ENCODE data around the gene PEMT. TPM values are rescaled to one million over a fixed set of nuclear protein-coding genes. Genes with fewer than 3 reads are reported as not detected.

PEMT gene
- total and polyA plus RNA-seq, 2 experiments from 2014 or later: 54.8 to 55.2 TPM

DNA sequence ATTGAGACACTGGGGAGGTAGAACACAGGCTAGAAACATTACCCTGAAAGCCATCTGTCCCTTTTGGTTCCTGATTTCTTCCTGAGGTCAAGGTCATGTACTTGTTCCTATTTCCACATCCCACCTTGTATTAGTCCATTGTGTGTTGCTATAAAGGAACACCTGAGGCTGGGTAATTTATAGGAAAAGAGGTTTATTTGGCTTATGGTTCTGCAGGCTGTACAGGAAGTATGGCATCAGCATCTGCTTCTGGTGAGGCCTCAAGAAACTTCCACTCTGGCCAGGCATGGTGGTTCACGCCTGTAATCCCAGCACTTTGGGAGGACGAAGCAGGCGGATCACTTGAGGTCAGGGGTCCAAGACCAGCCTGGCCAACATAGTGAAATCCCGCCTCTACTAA is 122.2 kb downstream of the PEMT start (continued):
- TF ChIP-seq, protein P1, sequence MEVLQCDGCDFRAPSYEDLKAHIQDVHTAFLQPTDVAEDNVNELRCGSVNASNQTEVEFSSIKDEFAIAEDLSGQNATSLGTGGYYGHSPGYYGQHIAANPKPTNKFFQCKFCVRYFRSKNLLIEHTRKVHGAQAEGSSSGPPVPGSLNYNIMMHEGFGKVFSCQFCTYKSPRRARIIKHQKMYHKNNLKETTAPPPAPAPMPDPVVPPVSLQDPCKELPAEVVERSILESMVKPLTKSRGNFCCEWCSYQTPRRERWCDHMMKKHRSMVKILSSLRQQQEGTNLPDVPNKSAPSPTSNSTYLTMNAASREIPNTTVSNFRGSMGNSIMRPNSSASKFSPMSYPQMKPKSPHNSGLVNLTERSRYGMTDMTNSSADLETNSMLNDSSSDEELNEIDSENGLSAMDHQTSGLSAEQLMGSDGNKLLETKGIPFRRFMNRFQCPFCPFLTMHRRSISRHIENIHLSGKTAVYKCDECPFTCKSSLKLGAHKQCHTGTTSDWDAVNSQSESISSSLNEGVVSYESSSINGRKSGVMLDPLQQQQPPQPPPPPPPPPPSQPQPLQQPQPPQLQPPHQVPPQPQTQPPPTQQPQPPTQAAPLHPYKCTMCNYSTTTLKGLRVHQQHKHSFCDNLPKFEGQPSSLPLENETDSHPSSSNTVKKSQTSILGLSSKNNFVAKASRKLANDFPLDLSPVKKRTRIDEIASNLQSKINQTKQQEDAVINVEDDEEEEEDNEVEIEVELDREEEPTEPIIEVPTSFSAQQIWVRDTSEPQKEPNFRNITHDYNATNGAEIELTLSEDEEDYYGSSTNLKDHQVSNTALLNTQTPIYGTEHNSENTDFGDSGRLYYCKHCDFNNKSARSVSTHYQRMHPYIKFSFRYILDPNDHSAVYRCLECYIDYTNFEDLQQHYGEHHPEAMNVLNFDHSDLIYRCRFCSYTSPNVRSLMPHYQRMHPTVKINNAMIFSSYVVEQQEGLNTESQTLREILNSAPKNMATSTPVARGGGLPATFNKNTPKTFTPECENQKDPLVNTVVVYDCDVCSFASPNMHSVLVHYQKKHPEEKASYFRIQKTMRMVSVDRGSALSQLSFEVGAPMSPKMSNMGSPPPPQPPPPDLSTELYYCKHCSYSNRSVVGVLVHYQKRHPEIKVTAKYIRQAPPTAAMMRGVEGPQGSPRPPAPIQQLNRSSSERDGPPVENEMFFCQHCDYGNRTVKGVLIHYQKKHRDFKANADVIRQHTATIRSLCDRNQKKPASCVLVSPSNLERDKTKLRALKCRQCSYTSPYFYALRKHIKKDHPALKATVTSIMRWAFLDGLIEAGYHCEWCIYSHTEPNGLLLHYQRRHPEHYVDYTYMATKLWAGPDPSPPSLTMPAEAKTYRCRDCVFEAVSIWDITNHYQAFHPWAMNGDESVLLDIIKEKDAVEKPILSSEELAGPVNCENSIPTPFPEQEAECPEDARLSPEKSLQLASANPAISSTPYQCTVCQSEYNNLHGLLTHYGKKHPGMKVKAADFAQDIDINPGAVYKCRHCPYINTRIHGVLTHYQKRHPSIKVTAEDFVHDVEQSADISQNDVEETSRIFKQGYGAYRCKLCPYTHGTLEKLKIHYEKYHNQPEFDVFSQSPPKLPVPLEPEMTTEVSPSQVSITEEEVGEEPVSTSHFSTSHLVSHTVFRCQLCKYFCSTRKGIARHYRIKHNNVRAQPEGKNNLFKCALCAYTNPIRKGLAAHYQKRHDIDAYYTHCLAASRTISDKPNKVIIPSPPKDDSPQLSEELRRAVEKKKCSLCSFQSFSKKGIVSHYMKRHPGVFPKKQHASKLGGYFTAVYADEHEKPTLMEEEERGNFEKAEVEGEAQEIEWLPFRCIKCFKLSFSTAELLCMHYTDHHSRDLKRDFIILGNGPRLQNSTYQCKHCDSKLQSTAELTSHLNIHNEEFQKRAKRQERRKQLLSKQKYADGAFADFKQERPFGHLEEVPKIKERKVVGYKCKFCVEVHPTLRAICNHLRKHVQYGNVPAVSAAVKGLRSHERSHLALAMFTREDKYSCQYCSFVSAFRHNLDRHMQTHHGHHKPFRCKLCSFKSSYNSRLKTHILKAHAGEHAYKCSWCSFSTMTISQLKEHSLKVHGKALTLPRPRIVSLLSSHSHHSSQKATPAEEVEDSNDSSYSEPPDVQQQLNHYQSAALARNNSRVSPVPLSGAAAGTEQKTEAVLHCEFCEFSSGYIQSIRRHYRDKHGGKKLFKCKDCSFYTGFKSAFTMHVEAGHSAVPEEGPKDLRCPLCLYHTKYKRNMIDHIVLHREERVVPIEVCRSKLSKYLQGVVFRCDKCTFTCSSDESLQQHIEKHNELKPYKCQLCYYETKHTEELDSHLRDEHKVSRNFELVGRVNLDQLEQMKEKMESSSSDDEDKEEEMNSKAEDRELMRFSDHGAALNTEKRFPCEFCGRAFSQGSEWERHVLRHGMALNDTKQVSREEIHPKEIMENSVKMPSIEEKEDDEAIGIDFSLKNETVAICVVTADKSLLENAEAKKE (CRISPR knock-in tag; IDR thresholded peaks at IDR 0.05): no peak
- TF ChIP-seq ZNF331 (CRISPR knock-in tag; IDR thresholded peaks at IDR 0.05; ENCODE audit: low read depth): no peak

- no peaks in the 10 kb centered on the region for H4K20me1 ChIP-seq (replicated peaks; ENCODE audit: insufficient read depth)
- ATAC-seq (no peak), DNase-seq (ENCODE audit: low spot score) (no peak)
- H3K9me2 ChIP-seq (ENCODE audit: insufficient read depth): no peaks in the 10 kb centered on the region
- Mint-ChIP-seq H3K27me3 (ENCODE audit: insufficient read depth, low read depth, poor library complexity) (peaks cover 10% of the 10 kb centered on the region), H3K27ac (no peak overlapping the region), H3K36me3 (ENCODE audit: low read depth) (no peaks in the 10 kb centered on the region), H3K9me3 (no peaks in the 10 kb centered on the region), H3K4me1 (no peaks in the 10 kb centered on the region), H3K4me3 (no peak overlapping the region)
- H3K4me2 ChIP-seq: no peak overlapping the region
- H3K4me3 ChIP-seq: no peak overlapping the region
- H2AFZ ChIP-seq: no peak overlapping the region
- no peaks in the 10 kb centered on the region for H3K79me2 ChIP-seq (replicated peaks; ENCODE audit: insufficient read depth)
- no peaks in the 10 kb centered on the region for H3F3A ChIP-seq (replicated peaks; ENCODE audit: low read depth)
- H3K4me1 ChIP-seq (ENCODE audit: insufficient read depth): no peaks in the 10 kb centered on the region
- H3K36me3 ChIP-seq (ENCODE audit: insufficient read depth): no peaks in the 10 kb centered on the region
- no peaks in the 10 kb centered on the region for H3K27me3 ChIP-seq (ENCODE audit: insufficient read depth)
- no peak overlapping the region for H3K27ac ChIP-seq (ENCODE audit: low read depth)
- TF ChIP-seq ZNF114 (CRISPR knock-in tag; IDR thresholded peaks at IDR 0.05) (no peak), POLR2AphosphoS5 (IDR thresholded peaks at IDR 0.05; ENCODE audit: low read depth) (no peak), EZH2phosphoT487 (IDR thresholded peaks at IDR 0.05; ENCODE audit: unreplicated experiment) (no peak), EZH2 (IDR thresholded peaks at IDR 0.05; ENCODE audit: low read depth, unreplicated experiment) (no peak), ETS1 (IDR thresholded peaks at IDR 0.05) (no peak), REST (IDR thresholded peaks at IDR 0.05; ENCODE audit: unreplicated experiment) (no peak)
Measured at GRCh38 chr17:17468217-17469010, 123.1 kb downstream of the PEMT start.
